A673 (cell line): Measurements from ENCODE around the gene RTRAF. TPM values are rescaled to one million over a fixed set of nuclear protein-coding genes. Genes with fewer than 3 reads are reported as not detected.

Experiments used
- BruUV-seq: library from RNA; stranded (reverse); fragments of 400-500 nt; replicated peaks from 2 replicates; lab custom pipeline; 2021; lab: Mats Ljungman, UMichigan
- CTCF ChIA-PET: fragments of 300-600 bp; sonication (Branson Sonifier 250); formaldehyde crosslinking; loops from one replicate; lab custom pipeline; 2022; ENCODE audit warnings: antibody characterized with exemption; lab: Charles Lee
- POLR2A ChIA-PET: fragments of 300-600 bp; sonication (Branson Sonifier 250); formaldehyde crosslinking; loops from one replicate; lab custom pipeline; 2022; ENCODE audit warnings: antibody characterized with exemption; ENCODE audit not compliant: low non-redundant PET; lab: Charles Lee
- DNase-seq: peaks from one replicate; pipeline ENCODE4 v3.0.0-alpha.2; 2015; ENCODE audit warnings: low spot score
- H3K27ac ChIP-seq: fragments of 200-600 bp; sonication (generic); 2 replicates; pipeline ENCODE4 v1.5.1; 2016; ENCODE audit warnings: mixed run types, low read depth, mild to moderate bottlenecking, mixed read lengths, antibody characterized with exemption, low read length; ENCODE audit not compliant: poor library complexity, severe bottlenecking
- H3K27me3 ChIP-seq: fragments of 200-600 bp; sonication (generic); replicated peaks from 2 replicates; pipeline ENCODE4 v1.6.1; 2017; ENCODE audit warnings: mixed run types, low read depth, mild to moderate bottlenecking, mixed read lengths, antibody characterized with exemption, low read length; ENCODE audit not compliant: insufficient read depth, poor library complexity
- H3K36me3 ChIP-seq: fragments of 200-600 bp; sonication (generic); 2 replicates; pipeline ENCODE4 v1.6.1; 2016; ENCODE audit warnings: mixed run types, mild to moderate bottlenecking, mixed read lengths, antibody characterized with exemption, low read length; ENCODE audit not compliant: insufficient read depth, poor library complexity, severe bottlenecking
- H3K4me1 ChIP-seq: fragments of 200-600 bp; sonication (generic); 2 replicates; pipeline ENCODE4 v1.6.1; 2017; ENCODE audit warnings: mixed run types, mild to moderate bottlenecking, mixed read lengths, antibody characterized with exemption, low read length; ENCODE audit not compliant: insufficient read depth, poor library complexity, severe bottlenecking
- H3K4me3 ChIP-seq: fragments of 200-600 bp; sonication (generic); 2 replicates; pipeline ENCODE4 v1.5.1; 2016; ENCODE audit warnings: low read depth, mixed run types, mild to moderate bottlenecking, mixed read lengths, low read length; ENCODE audit not compliant: poor library complexity, severe bottlenecking
- H3K9me3 ChIP-seq: fragments of 200-600 bp; sonication (generic); 2 replicates; pipeline ENCODE4 v1.6.1; 2016; ENCODE audit warnings: mixed run types, low read depth, mild to moderate bottlenecking, mixed read lengths, antibody characterized with exemption, low read length; ENCODE audit not compliant: poor library complexity, severe bottlenecking
- CTCF ChIP-seq: fragments of 300-800, 200-600 bp; sonication (generic); conservative IDR thresholded peaks from 2 replicates; pipeline ENCODE4 v1.5.1; 2017; ENCODE audit warnings: low read depth, mild to moderate bottlenecking, antibody characterized with exemption, low read length, moderate library complexity, mixed read lengths
- EZH2 ChIP-seq: fragments of 200-600 bp; sonication (generic); IDR thresholded peaks from 2 replicates; pipeline ENCODE4 v1.6.1; 2017; ENCODE audit warnings: borderline replicate concordance, low read depth, mild to moderate bottlenecking, mixed read lengths, antibody characterized with exemption, low read length; ENCODE audit not compliant: poor library complexity, severe bottlenecking
- intact Hi-C: fragments of 100-400 bp; cut with micrococcal nuclease; formaldehyde crosslinking; loops from one replicate; pipeline ENCODE4 v1.10.0; 2022; ENCODE audit not compliant: unreplicated experiment
- total RNA-seq: library from RNA; stranded (reverse); gene quantifications from 2 replicates; pipeline ENCODE4 v1.2.3, GENCODE V29; 2021

RTRAF gene
- total RNA-seq, 1 experiment from 2014 or later, result 267 TPM

GRCh38 chr14:51960866-51961265 lies 28.5 kb upstream of the RTRAF start:
- Histone ChIP-seq H3K4me1 (peaks cover 16% of the 10 kb centered on the region), H3K36me3 (no peaks in the 10 kb centered on the region), H3K27ac (no peak overlapping the region), H3K4me3 (no peak overlapping the region), H3K27me3 (no peaks in the 10 kb centered on the region), H3K9me3 (peaks cover 21% of the 10 kb centered on the region)
- BruUV-seq, result no TSS peak
- TF ChIP-seq CTCF (no peak), EZH2 (no peak)
- DNase-seq, result no peak
- POLR2A ChIA-PET, result no interaction called here
- CTCF ChIA-PET, result no interaction called here
- intact Hi-C loops, result no loop called here

- no TSS peak for BruUV-seq
- intact Hi-C loops, result no loop called here
- Histone ChIP-seq H3K27me3 (no peaks in the 10 kb centered on the region), H3K4me3 (peak overlapping the region; percentile 20), H3K27ac (peak overlapping the region; percentile 54), H3K9me3 (peaks cover 19% of the 10 kb centered on the region), H3K4me1 (peaks cover 16% of the 10 kb centered on the region), H3K36me3 (no peaks in the 10 kb centered on the region)
- CTCF ChIA-PET, result interaction anchor here (0.9 kb wide), 1 partner anchor 16 kb away, joined by 3 read pairs; no protein-coding TSS in a partner anchor
- POLR2A ChIA-PET, result no interaction called here
- DNase-seq, result peak; percentile 40
- TF ChIP-seq EZH2, result no peak
These were observed 26.6 kb upstream of the RTRAF start for GRCh38 chr14:51962711-51963110.

GRCh38 chr14:51963286-51963685 lies 26.1 kb upstream of the RTRAF start:
- CTCF ChIA-PET, result interaction anchor here (0.9 kb wide), 1 partner anchor 16 kb away, joined by 3 read pairs; no protein-coding TSS in a partner anchor
- no peak for TF ChIP-seq EZH2

GRCh38 chr14:51967521-51967920 lies 21.8 kb upstream of the RTRAF start:
- Histone ChIP-seq H3K4me1 (peaks cover 11% of the 10 kb centered on the region), H3K4me3 (no peak overlapping the region), H3K27ac (no peak overlapping the region), H3K27me3 (no peaks in the 10 kb centered on the region), H3K9me3 (no peaks in the 10 kb centered on the region), H3K36me3 (no peaks in the 10 kb centered on the region)
- ChIA-PET POLR2A (no interaction called here), CTCF (no interaction called here)
- intact Hi-C loops, result no loop called here
- TF ChIP-seq CTCF (no peak), EZH2 (no peak)
- BruUV-seq, result no TSS peak
- no peak for DNase-seq

More at GRCh38 chr14:51963286-51963685, 26.1 kb upstream of the RTRAF start:
- Histone ChIP-seq H3K9me3 (peaks cover 15% of the 10 kb centered on the region), H3K27ac (peak overlapping the region; percentile 54), H3K36me3 (no peaks in the 10 kb centered on the region), H3K4me3 (peak overlapping the region; percentile 20), H3K27me3 (no peaks in the 10 kb centered on the region), H3K4me1 (peaks cover 16% of the 10 kb centered on the region)
- BruUV-seq, result no TSS peak
- DNase-seq, result peak; percentile 56
- intact Hi-C loops, result no loop called here
- POLR2A ChIA-PET, result no interaction called here
